Subcutaneous abdominal adipose tissue (tissue), 5 donors: Measurements from ENCODE around the gene AK5.
"Not testable (repeated sequence)": the region's sequence is repeated elsewhere in the genome, so short reads cannot be mapped to it uniquely, and the experiment has no call there.

Source experiments
- H3K27ac ChIP-seq: one replicate; pipeline ENCODE4 v1.7.0; 2013; ENCODE audit warnings: low read depth, mild to moderate bottlenecking, inconsistent platforms, low read length, moderate library complexity
- H3K27me3 ChIP-seq, 5 donors: one replicate each; pipeline ENCODE4 v1.7.0; 2013; ENCODE audit warnings: low read length in 5 of 5, inconsistent platforms in 1 of 5; ENCODE audit not compliant: control insufficient read depth in 5 of 5, insufficient read depth in 4 of 5
- H3K36me3 ChIP-seq, 5 donors: one replicate each; pipeline ENCODE4 v1.7.0; 2013; ENCODE audit warnings: low read length in 5 of 5; ENCODE audit not compliant: control insufficient read depth in 5 of 5, insufficient read depth in 5 of 5
- H3K4me1 ChIP-seq, 5 donors: one replicate each; pipeline ENCODE4 v1.7.0; 2013; ENCODE audit warnings: low read length in 5 of 5, mild to moderate bottlenecking in 3 of 5, moderate library complexity in 1 of 5; ENCODE audit not compliant: control insufficient read depth in 5 of 5, insufficient read depth in 5 of 5
- H3K4me3 ChIP-seq, 5 donors: one replicate each; pipeline ENCODE4 v1.7.0; 2013; ENCODE audit warnings: low read length in 5 of 5, low read depth in 1 of 5
- H3K9ac ChIP-seq, 5 donors: one replicate each; pipeline ENCODE4 v1.7.0; 2013; ENCODE audit warnings: low read length in 5 of 5, mild to moderate bottlenecking in 4 of 5, moderate library complexity in 3 of 5
- H3K9me3 ChIP-seq, 5 donors: one replicate each; pipeline ENCODE4 v1.7.0; 2013; ENCODE audit warnings: low read length in 5 of 5; ENCODE audit not compliant: control insufficient read depth in 5 of 5
- donor health status: healthy.
- donor health status: healthy.
- donor health status: healthy.
- donor health status: healthy.
- donor health status: healthy.

Gene AK5

DNA sequence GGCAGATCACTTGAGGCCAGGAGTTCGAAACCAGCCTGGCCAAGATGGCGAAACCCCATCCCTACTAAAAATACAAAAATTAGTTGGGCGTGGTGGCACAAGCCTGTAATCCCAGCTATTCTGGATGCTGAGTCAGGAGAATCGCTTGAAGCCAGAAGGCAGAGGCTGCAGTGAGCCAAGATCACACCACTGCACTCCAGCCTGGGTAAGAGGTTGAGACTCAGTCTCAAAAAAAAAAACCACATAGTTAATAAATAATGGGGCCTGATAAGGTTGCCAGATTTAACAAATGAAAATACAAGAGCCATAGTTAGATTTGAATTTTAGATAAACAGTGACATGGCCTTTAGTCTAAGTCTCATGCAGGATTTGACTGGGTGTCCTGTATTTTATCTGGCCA, 225.0 kb downstream of the AK5 start:
- Histone ChIP-seq H3K36me3 (no peaks in the 10 kb centered on the region), H3K27ac (no peak overlapping the region), H3K9me3 (no peaks in the 10 kb centered on the region), H3K4me1 (peaks cover 0 to 6% (median 0%) of the 10 kb centered on the region in 5 donors), H3K9ac (no peak overlapping the region), H3K4me3 (no peak overlapping the region), H3K27me3 (no peaks in the 10 kb centered on the region)

DNA sequence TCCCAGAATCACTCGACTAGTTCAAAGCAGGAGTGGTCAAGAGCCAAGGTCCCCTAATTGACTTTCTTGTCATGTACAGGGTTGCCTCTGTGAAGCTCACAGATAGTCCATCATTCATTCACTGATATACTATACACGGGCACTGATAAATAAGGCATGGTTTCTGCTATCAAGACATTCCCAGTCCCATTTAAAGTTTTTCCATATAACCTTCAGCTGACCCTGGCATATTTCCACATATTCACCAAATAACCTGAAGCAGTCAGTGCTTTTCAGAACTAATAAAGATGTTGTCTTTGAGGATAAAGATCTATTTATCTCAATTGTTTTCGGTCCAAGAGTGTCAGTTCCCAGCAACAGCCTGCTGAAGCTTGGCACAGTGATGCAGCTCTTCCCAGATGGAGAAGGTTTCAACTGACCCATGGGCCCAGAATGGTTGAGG, 227.3 kb downstream of the AK5 start:
- no peaks in the 10 kb centered on the region for H3K27me3 ChIP-seq
- no peak overlapping the region for H3K4me3 ChIP-seq
- H3K4me1 ChIP-seq: peaks cover 0 to 8% (median 3%) of the 10 kb centered on the region in 5 donors
- H3K9ac ChIP-seq: no peak overlapping the region
- no peaks in the 10 kb centered on the region for H3K36me3 ChIP-seq
- no peaks in the 10 kb centered on the region for H3K9me3 ChIP-seq
- H3K27ac ChIP-seq: no peak overlapping the region

DNA sequence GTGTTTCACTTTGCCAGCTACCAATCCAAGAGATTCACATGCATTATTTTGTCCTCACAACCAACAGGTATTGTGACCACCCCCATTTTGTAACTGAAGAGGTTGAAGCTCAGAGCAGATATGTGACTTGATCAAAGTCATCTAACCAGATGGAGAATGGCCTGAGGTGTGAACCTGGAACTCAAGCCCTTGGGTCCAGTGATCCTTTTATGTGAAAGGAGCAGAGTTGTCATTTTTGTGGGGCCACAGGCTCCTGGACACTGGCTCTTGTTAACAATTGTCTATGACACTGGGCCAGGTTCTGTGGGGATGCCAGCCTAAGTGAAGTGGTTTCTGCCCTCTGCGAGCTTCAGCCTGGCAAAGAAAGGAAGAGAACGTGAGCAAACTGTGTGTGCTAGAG, 228.1 kb downstream of the AK5 start:
- Histone ChIP-seq H3K27ac (no peak overlapping the region), H3K9me3 (no peaks in the 10 kb centered on the region)

DNA sequence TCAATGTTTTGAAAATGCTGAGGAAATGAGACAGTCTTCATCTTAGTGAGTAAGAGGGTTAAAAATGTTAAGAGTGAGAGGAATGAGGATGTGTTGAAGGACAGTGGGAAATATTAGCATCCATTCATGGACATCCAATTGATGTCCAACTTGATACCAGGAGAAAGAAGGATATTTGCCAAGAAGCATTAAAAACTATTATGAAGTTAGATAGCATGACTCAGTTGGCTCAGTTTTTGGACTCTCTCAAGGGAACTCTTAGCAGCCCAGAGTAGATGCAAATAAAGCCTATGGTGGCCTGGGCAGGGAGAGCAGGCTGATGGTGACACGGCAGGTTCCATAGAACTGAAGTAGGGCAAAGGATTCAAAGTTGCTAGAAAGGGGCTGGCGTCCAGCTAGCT, 229.6 kb downstream of the AK5 start:
- no peak overlapping the region for H3K27ac ChIP-seq
- H3K4me1 ChIP-seq: peaks cover 4 to 24% (median 20%) of the 10 kb centered on the region in 5 donors
- no peaks in the 10 kb centered on the region for H3K9me3 ChIP-seq
- H3K9ac ChIP-seq: no peak overlapping the region
- no peaks in the 10 kb centered on the region for H3K27me3 ChIP-seq
- H3K4me3 ChIP-seq: no peak overlapping the region
- no peaks in the 10 kb centered on the region for H3K36me3 ChIP-seq

More for the DNA sequence above, 228.1 kb downstream of the AK5 start:
- no peak overlapping the region for H3K4me3 ChIP-seq
- no peaks in the 10 kb centered on the region for H3K27me3 ChIP-seq
- H3K4me1 ChIP-seq: peaks cover 1 to 16% (median 11%) of the 10 kb centered on the region in 5 donors
- H3K9ac ChIP-seq: no peak overlapping the region
- no peaks in the 10 kb centered on the region for H3K36me3 ChIP-seq

- not testable (repeated sequence) for H3K9ac ChIP-seq, H3K27me3 ChIP-seq, H3K36me3 ChIP-seq, H3K9me3 ChIP-seq, H3K4me3 ChIP-seq, H3K27ac ChIP-seq
- H3K4me1 ChIP-seq: peaks cover 4 to 24% (median 20%) of the 10 kb centered on the region in 5 donors
Measured at GRCh38 chr1:77512650-77513049, 230.8 kb downstream of the AK5 start.

- no peak overlapping the region for H3K27ac ChIP-seq
- no peaks in the 10 kb centered on the region for H3K36me3 ChIP-seq
- H3K4me3 ChIP-seq: no peak overlapping the region
- no peak overlapping the region for H3K9ac ChIP-seq
- no peaks in the 10 kb centered on the region for H3K27me3 ChIP-seq
- H3K4me1 ChIP-seq: peaks cover 4 to 24% (median 20%) of the 10 kb centered on the region in 5 donors
- peaks cover 0 to 8% (median 0%) of the 10 kb centered on the region in 5 donors for H3K9me3 ChIP-seq
Measured at GRCh38 chr1:77513839-77514763, 232.3 kb downstream of the AK5 start.

DNA sequence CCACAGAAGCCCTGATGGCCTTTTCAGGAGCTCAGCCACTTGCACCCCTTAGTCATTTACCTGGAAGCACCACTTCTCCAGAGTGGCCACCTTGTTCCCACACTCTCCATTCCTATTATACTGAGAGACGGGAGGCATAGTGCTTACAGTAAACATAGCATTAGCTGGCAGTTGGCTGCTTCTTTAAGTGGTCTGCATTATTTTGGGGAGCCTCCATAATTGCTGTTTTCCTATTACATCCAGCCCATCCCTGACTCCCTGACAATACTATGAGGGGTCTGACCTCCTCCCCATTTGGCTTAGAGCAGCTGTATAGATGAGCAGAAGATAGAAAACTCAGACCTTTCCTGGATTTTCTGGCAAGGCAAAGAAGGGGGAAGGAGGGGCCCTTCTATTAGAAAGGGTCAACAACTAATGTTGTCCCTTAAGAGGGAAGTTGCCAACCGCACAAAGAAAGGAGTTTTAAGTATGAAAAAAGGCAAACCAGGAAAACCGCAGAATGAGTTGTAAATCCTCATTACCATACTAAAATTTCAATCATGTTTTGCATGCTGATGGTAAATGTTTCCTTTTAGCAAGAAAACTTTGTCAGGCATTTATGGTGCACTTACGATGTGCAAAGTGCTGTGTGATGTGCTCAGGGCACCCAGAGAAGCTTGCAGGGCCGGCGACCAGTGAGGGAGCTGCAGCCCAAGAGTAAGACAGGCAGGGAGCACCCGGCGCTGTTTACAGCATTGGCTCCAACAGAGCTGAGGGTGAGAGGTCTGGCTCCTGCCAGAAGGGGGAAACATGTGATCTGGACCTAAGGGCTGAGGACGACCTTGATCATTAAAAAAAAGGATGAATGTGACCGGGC, 233.3 kb downstream of the AK5 start:
- peaks cover 4 to 24% (median 20%) of the 10 kb centered on the region in 5 donors for H3K4me1 ChIP-seq
- H3K9ac ChIP-seq: no peak overlapping the region
- no peaks in the 10 kb centered on the region for H3K27me3 ChIP-seq
- H3K27ac ChIP-seq: no peak overlapping the region
- H3K36me3 ChIP-seq: no peaks in the 10 kb centered on the region
- H3K4me3 ChIP-seq: no peak overlapping the region
- H3K9me3 ChIP-seq: peaks cover 0 to 8% (median 0%) of the 10 kb centered on the region in 5 donors

- no peaks in the 10 kb centered on the region for H3K36me3 ChIP-seq
- H3K9ac ChIP-seq: no peak overlapping the region
- H3K4me3 ChIP-seq: no peak overlapping the region
- no peak overlapping the region for H3K27ac ChIP-seq
- H3K4me1 ChIP-seq: peaks cover 4 to 24% (median 20%) of the 10 kb centered on the region in 5 donors
- no peaks in the 10 kb centered on the region for H3K27me3 ChIP-seq
- H3K9me3 ChIP-seq: peaks cover 0 to 8% (median 0%) of the 10 kb centered on the region in 5 donors
Measured at GRCh38 chr1:77516106-77516505, 234.3 kb downstream of the AK5 start.

GRCh38 chr1:77524038-77524437, 242.2 kb downstream of the AK5 start:
- H3K4me1 ChIP-seq: no peaks in the 10 kb centered on the region
- H3K9me3 ChIP-seq: no peaks in the 10 kb centered on the region
- H3K4me3 ChIP-seq: no peak overlapping the region
- H3K27me3 ChIP-seq: no peaks in the 10 kb centered on the region
- no peak overlapping the region for H3K9ac ChIP-seq
- no peaks in the 10 kb centered on the region for H3K36me3 ChIP-seq
- no peak overlapping the region for H3K27ac ChIP-seq

DNA sequence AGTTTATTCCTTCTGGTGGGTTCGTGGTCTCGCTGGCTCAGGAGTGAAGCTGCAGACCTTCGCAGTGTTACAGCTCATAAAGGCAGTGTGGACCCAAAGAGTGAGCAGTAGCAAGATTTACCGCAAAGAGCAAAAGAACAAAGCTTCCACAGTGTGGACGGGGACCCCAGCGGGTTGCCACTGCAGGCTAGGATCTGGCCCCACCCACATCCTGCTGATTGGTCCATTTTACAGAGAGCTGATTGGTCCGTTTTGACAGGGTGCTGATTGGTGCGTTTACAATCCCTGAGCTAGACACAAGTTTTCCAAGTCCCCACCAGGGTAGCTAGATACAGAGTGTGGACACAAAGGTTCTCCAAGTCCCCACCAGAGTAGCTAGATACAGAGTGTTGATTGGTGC, 249.3 kb downstream of the AK5 start:
- H3K4me1 ChIP-seq, H3K9me3 ChIP-seq, H3K27me3 ChIP-seq, H3K9ac ChIP-seq, H3K36me3 ChIP-seq, H3K4me3 ChIP-seq, H3K27ac ChIP-seq: not testable (repeated sequence)
